Measurements from ENCODE around the gene SYNGR4. TPM values are rescaled to one million over a fixed set of nuclear protein-coding genes. Genes with fewer than 3 reads are reported as not detected.
A peak's percentile ranks its signal among the peaks of the same experiment; 100 is the strongest.

Gene SYNGR4
- total RNA-seq, 8 experiments from 2014 or later = 1.4 TPM; not detected in 7

GRCh38 chr19:48330012-48330681, 34.0 kb upstream of the SYNGR4 start:
- in situ Hi-C loops (cut with MboI; ENCODE audit: low pct_unique_long_range_greater_than_20kb in 2 of 9, low sequenced_read_pairs in 9 of 9, unreplicated experiment in 9 of 9) = no loop called here
- H3K4me3 ChIP-seq = peak overlapping the region; percentile 24 to 36 (median 36)
- peak in 5 of 8 experiments; percentile 70 to 82 (median 72) for ATAC-seq (replicated peaks in 6 of 8)
- peaks cover 7 to 38% of the 10 kb centered on the region in 2 donors for H3K4me1 ChIP-seq (replicated peaks in 1 of 2)
- WGBS, 10 experiments = 0 to 94% (median 40%) methylated on average over 1 to 8 of the region's 41 CpGs; no CpG with 5 or more reads in 3 of the 10 experiments
- H3K27ac ChIP-seq = peak overlapping the region in 1 of 2 donors; percentile 48

GRCh38 chr19:48332351-48332661, 31.9 kb upstream of the SYNGR4 start:
- in situ Hi-C loops (cut with MboI; ENCODE audit: low pct_unique_long_range_greater_than_20kb in 2 of 9, low sequenced_read_pairs in 9 of 9, unreplicated experiment in 9 of 9) = no loop called here
- no peak for ATAC-seq (replicated peaks in 6 of 8)
- 0 to 100% (median 50%) methylated on average over 1 to 5 of the region's 6 CpGs; no CpG with 5 or more reads in 3 of the 10 experiments for WGBS, 10 experiments
- Histone ChIP-seq H3K4me3 (peak overlapping the region in 2 of 5 donors; percentile 17), H3K27ac (peak overlapping the region in 1 of 2 donors; percentile 58), H3K4me1 (replicated peaks in 1 of 2) (peaks cover 7 to 27% of the 10 kb centered on the region in 2 donors)

GRCh38 chr19:48332662-48333466, 31.3 kb upstream of the SYNGR4 start:
- H3K4me3 ChIP-seq = peak overlapping the region; percentile 2 to 18 (median 11)
- 0 to 19% (median 8%) methylated on average over 3 to 13 of the region's 25 CpGs; no CpG with 5 or more reads in 1 of the 10 experiments for WGBS, 10 experiments
- in situ Hi-C loops (cut with MboI; ENCODE audit: low pct_unique_long_range_greater_than_20kb in 2 of 9, low sequenced_read_pairs in 9 of 9, unreplicated experiment in 9 of 9) = no loop called here
- peaks cover 7 to 27% of the 10 kb centered on the region in 2 donors for H3K4me1 ChIP-seq (replicated peaks in 1 of 2)
- H3K27ac ChIP-seq = peak overlapping the region in 1 of 2 donors; percentile 58
- ATAC-seq (replicated peaks in 6 of 8) = peak; percentile 61 to 85 (median 74)

GRCh38 chr19:48333467-48334384, 30.4 kb upstream of the SYNGR4 start:
- Histone ChIP-seq H3K4me3 (peak overlapping the region in 2 of 5 donors; percentile 15 to 18), H3K27ac (peak overlapping the region in 1 of 2 donors; percentile 50), H3K4me1 (replicated peaks in 1 of 2) (peaks cover 7 to 27% of the 10 kb centered on the region in 2 donors)
- 0 to 53% (median 8%) methylated on average over 1 to 11 of the region's 54 CpGs; no CpG with 5 or more reads in 2 of the 10 experiments for WGBS, 10 experiments
- in situ Hi-C loops (cut with MboI; ENCODE audit: low pct_unique_long_range_greater_than_20kb in 2 of 9, low sequenced_read_pairs in 9 of 9, unreplicated experiment in 9 of 9) = no loop called here
- ATAC-seq (replicated peaks in 6 of 8) = peak; percentile 16 to 76 (median 36)

- WGBS, 10 experiments = 30 to 80% (median 69%) methylated on average over 1 to 5 of the region's 14 CpGs; no CpG with 5 or more reads in 5 of the 10 experiments
- peaks cover 0 to 8% of the 10 kb centered on the region in 2 donors for H3K4me1 ChIP-seq (replicated peaks in 1 of 2)
- no peak overlapping the region for H3K27ac ChIP-seq
- no peak overlapping the region for H3K4me3 ChIP-seq
- in situ Hi-C loops (cut with MboI; ENCODE audit: low pct_unique_long_range_greater_than_20kb in 2 of 9, low sequenced_read_pairs in 9 of 9, unreplicated experiment in 9 of 9) = no loop called here
- ATAC-seq (replicated peaks in 6 of 8) = no peak
Observed at GRCh38 chr19:48338253-48338755, 25.9 kb upstream of the SYNGR4 start.

- no peak for ATAC-seq (replicated peaks in 6 of 8)
Observed at GRCh38 chr19:48338802-48339503, 25.2 kb upstream of the SYNGR4 start.

GRCh38 chr19:48340995-48341394, 23.2 kb upstream of the SYNGR4 start:
- in situ Hi-C loops (cut with MboI; ENCODE audit: low pct_unique_long_range_greater_than_20kb in 2 of 9, low sequenced_read_pairs in 9 of 9, unreplicated experiment in 9 of 9) = no loop called here
- ATAC-seq (replicated peaks in 6 of 8) = peak in 3 of 8 experiments; percentile 4 to 58 (median 33)
- 77 to 100% (median 85%) methylated on average over 1 to 3 of the region's 11 CpGs; no CpG with 5 or more reads in 6 of the 10 experiments for WGBS, 10 experiments
- H3K4me3 ChIP-seq = no peak overlapping the region
- H3K27ac ChIP-seq = no peak overlapping the region
- H3K4me1 ChIP-seq (replicated peaks in 1 of 2) = no peaks in the 10 kb centered on the region

More at GRCh38 chr19:48338802-48339503, 25.2 kb upstream of the SYNGR4 start:
- in situ Hi-C loops (cut with MboI; ENCODE audit: low pct_unique_long_range_greater_than_20kb in 2 of 9, low sequenced_read_pairs in 9 of 9, unreplicated experiment in 9 of 9) = no loop called here
- peak overlapping the region in 1 of 2 donors; percentile 23 for H3K27ac ChIP-seq
- H3K4me3 ChIP-seq = no peak overlapping the region
- WGBS, 10 experiments = 85 to 100% (median 88%) methylated on average over 1 to 6 of the region's 14 CpGs; no CpG with 5 or more reads in 6 of the 10 experiments
- H3K4me1 ChIP-seq (replicated peaks in 1 of 2) = peaks cover 0 to 1% of the 10 kb centered on the region in 2 donors

GRCh38 chr19:48341515-48342413, 22.4 kb upstream of the SYNGR4 start:
- Histone ChIP-seq H3K27ac (no peak overlapping the region), H3K4me3 (no peak overlapping the region), H3K4me1 (replicated peaks in 1 of 2) (no peaks in the 10 kb centered on the region)
- 83 to 96% (median 90%) methylated on average over 1 to 4 of the region's 10 CpGs; no CpG with 5 or more reads in 6 of the 10 experiments for WGBS, 10 experiments
- in situ Hi-C loops (cut with MboI; ENCODE audit: low pct_unique_long_range_greater_than_20kb in 2 of 9, low sequenced_read_pairs in 9 of 9, unreplicated experiment in 9 of 9) = no loop called here
- ATAC-seq (replicated peaks in 6 of 8) = no peak

- Histone ChIP-seq H3K4me3 (no peak overlapping the region), H3K4me1 (replicated peaks in 1 of 2) (no peaks in the 10 kb centered on the region), H3K27ac (no peak overlapping the region)
- in situ Hi-C loops (cut with MboI; ENCODE audit: low pct_unique_long_range_greater_than_20kb in 2 of 9, low sequenced_read_pairs in 9 of 9, unreplicated experiment in 9 of 9) = no loop called here
- ATAC-seq (replicated peaks in 6 of 8) = no peak
- WGBS, 10 experiments = no CpG with 5 or more reads among the region's 20 CpGs
Observed at GRCh38 chr19:48342414-48342738, 21.8 kb upstream of the SYNGR4 start.

- in situ Hi-C loops (cut with MboI; ENCODE audit: low pct_unique_long_range_greater_than_20kb in 2 of 9, low sequenced_read_pairs in 9 of 9, unreplicated experiment in 9 of 9) = no loop called here
- Histone ChIP-seq H3K4me1 (replicated peaks in 1 of 2) (peaks cover 0 to under 1% of the 10 kb centered on the region in 2 donors), H3K4me3 (no peak overlapping the region), H3K27ac (no peak overlapping the region)
- 80 to 100% (median 91%) methylated on average over 1 to 12 of the region's 23 CpGs; no CpG with 5 or more reads in 4 of the 10 experiments for WGBS, 10 experiments
- ATAC-seq (replicated peaks in 6 of 8) = no peak
Observed at GRCh38 chr19:48342841-48343540, 21.2 kb upstream of the SYNGR4 start.

- WGBS, 10 experiments = 70 to 94% (median 91%) methylated on average over 2 to 3 of the region's 6 CpGs; no CpG with 5 or more reads in 6 of the 10 experiments
- peaks cover 0 to 3% of the 10 kb centered on the region in 2 donors for H3K4me1 ChIP-seq (replicated peaks in 1 of 2)
- H3K4me3 ChIP-seq = no peak overlapping the region
- no peak overlapping the region for H3K27ac ChIP-seq
- peak in 1 of 8 experiments; percentile 59 for ATAC-seq (replicated peaks in 6 of 8)
- in situ Hi-C loops (cut with MboI; ENCODE audit: low pct_unique_long_range_greater_than_20kb in 2 of 9, low sequenced_read_pairs in 9 of 9, unreplicated experiment in 9 of 9) = no loop called here
Observed at GRCh38 chr19:48344892-48345291, 19.3 kb upstream of the SYNGR4 start.
